DND-41 (cell line): ENCODE data around the gene ATXN7L2.

Experiments used
- CTCF ChIP-seq: IDR thresholded peaks from 2 replicates; pipeline ENCODE4 v1.5.1; 2012; ENCODE audit warnings: borderline replicate concordance, low read length, moderate library complexity, mild to moderate bottlenecking; ENCODE audit not compliant: poor library complexity, severe bottlenecking; ENCODE audit errors: extremely low read depth
- EZH2 ChIP-seq: IDR thresholded peaks from 3 replicates; pipeline ENCODE4 v1.6.1; 2012; ENCODE audit warnings: borderline replicate concordance, low read depth, mild to moderate bottlenecking, moderate library complexity, low read length, inconsistent platforms; ENCODE audit not compliant: severe bottlenecking

GRCh38 chr1:109492779-109493178 lies 9.1 kb downstream of the ATXN7L2 start:
- no peak for TF ChIP-seq CTCF
- no peak for TF ChIP-seq EZH2
